ENCODE results near the gene ISY1. TPM values are rescaled to one million over a fixed set of nuclear protein-coding genes. Genes with fewer than 3 reads are reported as not detected.
"Not testable (repeated sequence)": the region's sequence is repeated elsewhere in the genome, so short reads cannot be mapped to it uniquely, and the experiment has no call there.

The ISY1 gene
- polyA plus RNA-seq, 1 donor (not counting 4 experiments of a cell fraction or from before 2014, with no cell fraction given): 25.5 TPM

GRCh38 chr3:129139911-129140310 lies 21.0 kb downstream of the ISY1 start:
- Histone ChIP-seq H3K4me1 (ENCODE audit: control insufficient read depth, extremely low read depth, insufficient read depth, low read length) (no peaks in the 10 kb centered on the region), H3K4me3 (ENCODE audit: control insufficient read depth in 2 of 3, extremely low read depth in 1 of 3, insufficient read depth in 2 of 3, low read depth in 1 of 3, low read length in 3 of 3) (no peak overlapping the region), H3K4me2 (ENCODE audit: control insufficient read depth, extremely low read depth, insufficient read depth, low read depth, low read length) (no peak overlapping the region), H3K36me3 (ENCODE audit: control insufficient read depth in 2 of 2, extremely low read depth in 1 of 2, insufficient read depth in 2 of 2, low read length in 2 of 2) (peaks cover 3 to 4% of the 10 kb centered on the region in 2 experiments), H3K27ac (ENCODE audit: control insufficient read depth, insufficient read depth, low read length) (no peak overlapping the region), H3K9ac (ENCODE audit: control insufficient read depth, extremely low read depth, insufficient read depth, low read length) (no peak overlapping the region), H3K9me1 (ENCODE audit: control insufficient read depth, extremely low read depth, insufficient read depth, low read length) (no peaks in the 10 kb centered on the region), H3K9me3 (ENCODE audit: control insufficient read depth, low read depth, low read length) (no peaks in the 10 kb centered on the region), H3K79me2 (ENCODE audit: control insufficient read depth, insufficient read depth, low read length) (no peaks in the 10 kb centered on the region), H3K27me3 (ENCODE audit: control insufficient read depth, extremely low read depth, insufficient read depth, low read length) (no peaks in the 10 kb centered on the region), H2AFZ (ENCODE audit: control insufficient read depth, low read length) (no peak overlapping the region), H4K20me1 (ENCODE audit: control insufficient read depth, extremely low read depth, insufficient read depth, low read length) (no peaks in the 10 kb centered on the region)
- FAIRE-seq (no peak), DNase-seq (ENCODE audit: low read depth, low spot score) (no peak)
- dilution Hi-C loops (cut with MboI; ENCODE audit: extremely low pct_ligation_motif_present, low sequenced_read_pairs): no loop called here
- TF ChIP-seq EZH2 (IDR thresholded peaks at IDR 0.05; ENCODE audit: low read length): no peak
- TF ChIP-seq, protein P1, sequence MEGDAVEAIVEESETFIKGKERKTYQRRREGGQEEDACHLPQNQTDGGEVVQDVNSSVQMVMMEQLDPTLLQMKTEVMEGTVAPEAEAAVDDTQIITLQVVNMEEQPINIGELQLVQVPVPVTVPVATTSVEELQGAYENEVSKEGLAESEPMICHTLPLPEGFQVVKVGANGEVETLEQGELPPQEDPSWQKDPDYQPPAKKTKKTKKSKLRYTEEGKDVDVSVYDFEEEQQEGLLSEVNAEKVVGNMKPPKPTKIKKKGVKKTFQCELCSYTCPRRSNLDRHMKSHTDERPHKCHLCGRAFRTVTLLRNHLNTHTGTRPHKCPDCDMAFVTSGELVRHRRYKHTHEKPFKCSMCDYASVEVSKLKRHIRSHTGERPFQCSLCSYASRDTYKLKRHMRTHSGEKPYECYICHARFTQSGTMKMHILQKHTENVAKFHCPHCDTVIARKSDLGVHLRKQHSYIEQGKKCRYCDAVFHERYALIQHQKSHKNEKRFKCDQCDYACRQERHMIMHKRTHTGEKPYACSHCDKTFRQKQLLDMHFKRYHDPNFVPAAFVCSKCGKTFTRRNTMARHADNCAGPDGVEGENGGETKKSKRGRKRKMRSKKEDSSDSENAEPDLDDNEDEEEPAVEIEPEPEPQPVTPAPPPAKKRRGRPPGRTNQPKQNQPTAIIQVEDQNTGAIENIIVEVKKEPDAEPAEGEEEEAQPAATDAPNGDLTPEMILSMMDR (optimal IDR thresholded peaks at IDR 0.05 in 1 of 3, IDR thresholded peaks at IDR 0.05 in 1 of 3, conservative IDR thresholded peaks at IDR 0.05 in 1 of 3; ENCODE audit: extremely low read depth in 1 of 3, insufficient read depth in 2 of 3, low read length in 3 of 3): no peak

DNA sequence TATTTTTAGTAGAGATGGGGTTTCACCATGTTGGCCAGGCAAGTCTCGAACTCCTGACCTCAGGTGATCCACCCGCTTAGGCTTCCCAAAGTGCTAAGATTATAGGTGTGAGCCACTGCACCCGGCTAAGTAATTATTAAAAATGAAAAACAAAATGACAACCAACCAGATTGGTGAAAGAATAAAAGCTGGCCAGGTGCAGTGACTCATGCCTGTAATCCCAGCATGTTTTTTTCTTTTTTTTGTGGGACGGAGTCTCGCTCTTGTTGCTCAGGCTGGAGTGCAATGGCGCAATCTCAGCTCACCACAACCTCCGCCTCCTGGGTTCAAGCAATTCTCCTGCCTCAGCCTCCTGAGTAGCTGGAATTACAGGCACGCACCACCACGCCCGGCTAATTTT lies 24.6 kb downstream of the ISY1 start:
- H4K20me1 ChIP-seq (ENCODE audit: control insufficient read depth, extremely low read depth, insufficient read depth, low read length); H3K27ac ChIP-seq (ENCODE audit: control insufficient read depth, insufficient read depth, low read length); H3K4me1 ChIP-seq (ENCODE audit: control insufficient read depth, extremely low read depth, insufficient read depth, low read length); dilution Hi-C loops (cut with MboI; ENCODE audit: extremely low pct_ligation_motif_present, low sequenced_read_pairs); DNase-seq (ENCODE audit: low read depth, low spot score); H3K27me3 ChIP-seq (ENCODE audit: control insufficient read depth, extremely low read depth, insufficient read depth, low read length); H3K9me1 ChIP-seq (ENCODE audit: control insufficient read depth, extremely low read depth, insufficient read depth, low read length); H2AFZ ChIP-seq (ENCODE audit: control insufficient read depth, low read length); H3K4me3 ChIP-seq (ENCODE audit: control insufficient read depth in 2 of 3, extremely low read depth in 1 of 3, insufficient read depth in 2 of 3, low read depth in 1 of 3, low read length in 3 of 3); FAIRE-seq; H3K79me2 ChIP-seq (ENCODE audit: control insufficient read depth, insufficient read depth, low read length); H3K9me3 ChIP-seq (ENCODE audit: control insufficient read depth, low read depth, low read length); H3K4me2 ChIP-seq (ENCODE audit: control insufficient read depth, extremely low read depth, insufficient read depth, low read depth, low read length); H3K9ac ChIP-seq (ENCODE audit: control insufficient read depth, extremely low read depth, insufficient read depth, low read length): not testable (repeated sequence)
- peaks cover 12 to 23% of the 10 kb centered on the region in 2 experiments for H3K36me3 ChIP-seq (ENCODE audit: control insufficient read depth in 2 of 2, extremely low read depth in 1 of 2, insufficient read depth in 2 of 2, low read length in 2 of 2)

Data from keratinocyte (primary cell).